CD4-positive, alpha-beta T cell treated with Interleukin-15 for 4 hours (primary cell): ENCODE results near the gene PARVG.

Experiments used
- DNase-seq: peaks from one replicate; pipeline ENCODE4 v3.0.0-alpha.2; 2020; ENCODE audit warnings: low spot score

The PARVG gene

DNA sequence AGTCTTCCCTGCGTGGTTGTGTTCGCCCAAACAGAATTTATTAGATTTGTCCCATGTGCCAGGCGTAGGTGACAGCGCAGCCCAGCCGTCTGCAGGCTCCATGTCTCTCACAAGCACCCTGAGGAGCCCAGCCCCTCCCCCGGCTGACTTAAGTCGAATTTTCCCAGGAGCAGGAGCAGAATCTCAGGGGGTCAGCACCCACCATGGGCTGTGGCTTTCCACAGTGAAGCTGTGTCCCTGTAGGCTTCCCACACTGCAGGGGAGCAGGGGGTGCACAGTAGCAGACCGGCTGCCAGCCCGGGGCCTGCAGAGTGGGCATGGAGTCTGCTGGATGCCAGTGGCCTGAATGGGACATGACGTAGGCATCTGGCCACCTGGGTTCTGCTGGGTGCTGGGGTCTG is 16.0 kb downstream of the PARVG start:
- DNase-seq = no peak

DNA sequence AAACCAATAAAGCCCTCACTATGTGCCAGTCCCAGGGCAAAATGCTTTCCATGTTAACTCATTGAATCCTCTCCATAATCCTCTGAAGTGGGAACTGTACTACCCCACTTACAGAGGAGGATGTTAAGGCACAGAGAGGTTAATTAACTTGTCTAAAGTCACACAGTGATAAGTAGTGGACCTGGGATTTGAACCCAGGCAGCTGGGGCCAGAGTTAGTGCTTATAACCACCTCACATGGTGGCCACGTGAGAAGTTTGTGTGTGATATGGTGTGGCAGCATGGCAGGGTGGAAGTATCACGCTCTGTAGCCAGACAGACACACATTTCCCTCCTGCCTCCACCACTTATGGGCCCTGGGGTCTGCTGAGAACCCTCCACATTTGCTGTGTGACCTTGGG is 16.5 kb downstream of the PARVG start:
- DNase-seq = no peak

GRCh38 chr22:44199164-44199563 is 18.4 kb downstream of the PARVG start:
- DNase-seq = no peak

DNA sequence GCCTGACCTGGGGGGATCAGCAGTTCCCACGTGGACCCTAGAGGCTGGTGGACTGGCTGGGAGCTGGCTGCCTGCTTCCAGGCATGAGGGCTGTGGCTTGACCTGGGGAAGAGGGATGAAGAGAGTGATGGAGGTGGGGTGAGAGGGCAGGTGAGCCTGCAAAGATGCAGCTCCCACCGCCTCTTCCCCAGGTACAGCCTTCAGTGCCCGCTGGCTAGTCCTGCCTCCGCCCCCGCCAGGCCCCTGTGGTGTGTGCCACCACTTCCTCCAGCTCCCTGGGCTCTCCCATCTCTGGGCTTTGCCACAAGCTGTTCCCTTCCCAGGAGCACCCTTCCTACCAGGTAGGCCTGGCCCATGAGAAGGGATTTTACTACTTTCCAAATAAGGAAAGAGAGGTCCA is 19.1 kb downstream of the PARVG start:
- no peak for DNase-seq

DNA sequence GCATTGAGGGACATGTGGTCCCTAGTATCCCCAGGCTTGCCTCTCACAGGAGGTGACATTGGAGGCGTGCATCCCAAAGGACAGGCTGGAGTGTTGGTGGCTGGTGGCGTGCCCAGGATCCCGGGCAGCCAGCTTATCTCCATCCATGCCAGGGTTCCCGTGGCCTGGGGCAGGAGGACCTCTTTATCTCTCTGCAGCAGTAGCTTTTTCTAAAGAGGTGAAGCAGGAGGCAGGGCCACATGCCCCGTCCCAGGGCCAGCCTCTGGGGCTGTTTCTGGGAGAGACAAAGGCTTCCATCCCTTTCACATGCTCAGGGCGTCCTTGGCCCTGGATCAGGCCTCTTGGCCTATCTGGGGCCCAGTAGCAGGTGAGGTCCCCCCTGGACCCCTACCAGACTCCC is 19.7 kb downstream of the PARVG start:
- DNase-seq = no peak

DNA sequence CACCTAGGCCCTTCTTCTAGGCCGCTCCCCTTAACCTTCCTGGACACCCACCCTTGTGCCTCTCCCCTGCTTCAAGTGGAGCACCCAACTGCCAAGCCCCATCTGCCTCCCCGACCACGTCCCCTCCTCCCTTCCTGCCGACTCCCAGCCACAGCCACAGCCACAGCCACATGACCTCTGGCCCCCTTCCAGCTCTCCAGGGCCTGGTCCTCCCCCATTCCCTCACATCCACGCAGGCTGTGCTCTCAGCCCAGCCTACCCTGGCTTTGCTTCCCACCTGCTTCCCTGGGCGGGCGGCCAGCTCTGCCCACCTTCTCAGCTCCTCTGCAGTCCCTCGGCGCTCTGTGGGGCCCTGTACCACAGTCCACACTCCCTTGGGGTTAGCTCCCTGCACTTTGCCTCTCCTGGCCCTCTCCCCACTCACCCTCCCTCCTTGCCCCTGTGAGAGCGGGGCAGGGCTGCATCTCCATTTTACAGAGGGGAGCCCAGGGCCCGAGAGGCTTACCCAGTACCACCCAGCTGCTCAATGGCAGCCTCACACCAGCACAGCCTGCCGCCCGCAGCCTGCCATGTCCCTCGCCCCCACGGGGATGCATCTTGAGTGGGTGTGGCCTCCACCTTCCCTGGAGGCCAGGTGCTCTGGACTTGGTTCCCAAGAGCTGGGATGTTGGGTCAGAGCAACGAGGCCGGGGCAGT is 20.3 kb downstream of the PARVG start:
- DNase-seq = no peak

GRCh38 chr22:44201665-44202064 is 20.9 kb downstream of the PARVG start:
- DNase-seq = no peak

DNA sequence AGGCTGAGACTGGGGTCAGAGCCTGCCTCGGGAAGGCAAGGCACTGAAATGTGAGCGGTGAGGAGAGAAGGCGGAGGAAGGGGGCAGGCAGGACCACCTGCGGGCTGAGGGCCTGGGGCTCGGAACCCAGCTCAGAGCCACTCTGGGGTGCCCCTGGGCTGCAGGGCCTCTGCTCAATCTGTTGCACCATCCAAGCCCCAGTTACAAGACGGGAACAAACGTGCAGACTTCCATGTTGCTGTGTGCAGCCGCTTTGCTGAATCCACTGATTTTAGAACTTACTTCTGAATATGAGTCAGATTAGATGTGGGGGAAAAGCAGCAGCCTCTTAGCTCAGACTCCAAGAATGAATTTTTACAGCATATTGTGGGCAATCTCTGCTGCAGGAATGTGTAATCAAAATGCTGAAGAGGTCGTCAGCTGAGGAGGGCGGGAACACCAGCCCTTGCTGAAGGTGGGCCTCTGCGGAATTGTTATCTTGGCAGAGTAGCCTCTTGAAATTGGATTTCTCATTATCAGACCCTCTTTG is 21.6 kb downstream of the PARVG start:
- DNase-seq = no peak

GRCh38 chr22:44203203-44203602 is 22.5 kb downstream of the PARVG start:
- no peak for DNase-seq

GRCh38 chr22:44204739-44205515 is 24.2 kb downstream of the PARVG start:
- no peak for DNase-seq

- DNase-seq = no peak
Measured at GRCh38 chr22:44205516-44206329, 25.0 kb downstream of the PARVG start.

DNA sequence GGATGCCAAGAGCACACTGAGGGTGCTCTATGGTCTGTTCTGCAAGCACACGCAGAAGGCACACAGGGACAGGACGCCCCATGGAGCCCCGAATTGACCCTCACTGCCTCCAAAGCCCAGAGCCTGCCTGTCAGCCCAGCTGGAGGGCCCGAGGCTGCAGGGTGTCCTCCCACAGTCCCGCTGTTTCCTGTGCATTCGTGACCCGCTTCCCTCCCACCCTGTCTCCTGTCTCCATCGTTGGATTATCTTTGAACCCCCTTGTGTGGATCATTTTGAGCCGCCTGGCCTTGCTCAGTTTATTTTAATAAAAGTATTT is 25.6 kb downstream of the PARVG start:
- no peak for DNase-seq

- DNase-seq = no peak
Measured at GRCh38 chr22:44206696-44207095, 26.0 kb downstream of the PARVG start.

DNA sequence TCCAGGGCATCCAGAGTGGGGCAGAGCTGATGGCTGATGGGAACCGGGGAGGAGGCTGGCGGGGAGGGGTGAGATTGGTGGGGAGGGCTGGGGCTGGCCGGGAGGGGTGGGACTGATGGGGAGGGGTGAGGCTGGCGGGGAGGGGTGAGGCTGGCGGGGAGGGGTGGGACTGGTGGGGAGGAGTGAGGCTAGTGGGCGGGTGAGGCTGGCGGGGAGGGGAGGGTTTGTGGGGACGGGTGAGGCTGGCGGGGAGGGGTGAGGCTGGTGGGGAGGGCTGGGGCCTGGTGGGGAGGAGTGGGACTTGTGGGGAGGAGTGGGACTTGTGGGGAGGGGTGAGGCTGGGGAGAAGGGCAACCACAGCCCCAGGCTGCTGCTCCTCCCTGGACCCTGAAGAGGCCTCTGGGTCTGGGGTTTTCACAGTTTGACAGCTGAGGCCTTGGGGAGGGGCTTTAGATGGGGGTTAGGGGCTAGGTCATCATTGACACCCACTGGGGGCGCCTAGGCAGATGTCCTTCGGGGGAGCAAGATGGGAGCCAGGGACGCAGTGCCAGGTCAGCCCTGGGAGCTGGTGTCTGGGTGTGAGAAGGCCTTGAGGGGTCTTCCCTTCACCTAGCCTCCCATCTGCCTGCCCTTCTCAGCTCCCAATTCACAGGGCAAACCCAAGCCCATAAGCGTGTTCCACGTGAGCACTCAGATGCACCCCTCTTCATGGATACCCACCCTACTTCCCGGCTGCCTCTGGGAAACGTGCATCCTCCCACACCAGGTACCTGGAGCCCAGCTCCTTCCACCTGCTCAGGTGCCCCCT is 26.7 kb downstream of the PARVG start:
- DNase-seq = no peak

GRCh38 chr22:44207981-44208317 is 27.2 kb downstream of the PARVG start:
- no peak for DNase-seq

DNA sequence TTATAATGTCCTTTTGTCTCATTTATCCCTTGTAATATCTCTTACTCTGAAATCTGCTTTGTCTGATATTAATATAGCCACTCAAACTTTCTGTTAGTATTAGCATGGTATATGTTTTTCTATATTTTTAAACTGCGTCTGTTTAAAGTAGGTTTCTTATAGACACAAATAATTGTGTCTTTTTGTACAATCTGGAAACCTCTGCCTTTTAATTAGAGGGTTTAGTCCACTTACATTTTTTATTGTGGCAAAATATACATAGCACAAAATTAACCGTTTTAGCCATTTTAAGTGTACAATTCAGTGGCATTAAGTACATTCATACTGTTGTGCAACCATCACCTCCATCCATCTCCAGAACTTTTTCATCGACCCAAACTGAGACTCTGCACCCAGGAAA is 28.6 kb downstream of the PARVG start:
- DNase-seq = no peak

DNA sequence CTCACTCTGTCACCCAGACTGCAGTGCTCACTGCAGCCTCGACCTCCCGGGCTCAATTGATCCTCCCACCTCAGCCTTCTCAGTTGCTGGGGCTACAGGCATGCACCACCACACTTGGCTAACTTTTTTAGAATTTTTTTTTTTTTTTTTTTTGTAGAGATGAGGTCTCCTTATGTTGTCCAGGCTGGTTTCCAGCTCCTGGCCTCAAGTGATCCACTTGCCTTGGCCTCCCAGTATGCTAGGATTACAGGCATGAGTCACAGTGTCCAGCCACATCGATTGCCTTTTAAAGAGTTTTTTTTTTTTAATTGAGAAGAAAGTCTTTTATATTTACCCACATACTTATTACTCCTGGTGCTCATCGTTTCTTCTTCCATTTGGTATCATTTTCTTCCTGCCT is 30.0 kb downstream of the PARVG start:
- no peak for DNase-seq

DNA sequence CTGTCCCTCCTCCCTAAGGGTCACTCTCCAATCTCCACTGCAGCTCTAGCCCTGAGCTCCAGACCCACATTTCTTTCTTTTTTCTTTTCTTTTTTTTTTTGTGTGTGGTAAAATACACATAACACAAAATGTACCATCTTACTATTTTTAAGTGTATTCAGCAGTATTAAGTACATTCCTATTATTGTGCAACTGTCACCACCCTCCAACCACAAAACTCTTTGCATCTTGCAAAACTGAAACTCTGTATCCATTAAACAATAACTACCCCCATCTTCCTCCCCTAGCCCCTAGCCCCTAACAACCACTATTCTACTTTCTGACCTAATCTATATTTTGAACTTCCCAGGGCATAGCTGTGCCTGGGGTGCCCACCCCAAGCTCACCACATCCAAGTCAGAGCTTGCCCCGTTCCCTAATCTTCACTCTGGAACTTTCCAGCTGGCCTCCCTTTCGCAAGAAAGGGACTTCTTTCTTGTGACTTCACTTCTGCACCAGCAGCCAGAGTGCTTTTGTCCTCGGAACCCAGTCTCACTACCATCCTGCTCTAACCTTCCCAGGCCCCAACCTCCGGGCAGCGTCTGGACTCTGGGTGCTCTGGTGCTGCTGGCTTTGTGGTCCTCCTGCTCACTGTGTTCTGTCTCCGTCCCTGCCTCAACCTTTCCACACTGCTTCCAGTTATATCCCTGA is 30.7 kb downstream of the PARVG start:
- DNase-seq = no peak

DNA sequence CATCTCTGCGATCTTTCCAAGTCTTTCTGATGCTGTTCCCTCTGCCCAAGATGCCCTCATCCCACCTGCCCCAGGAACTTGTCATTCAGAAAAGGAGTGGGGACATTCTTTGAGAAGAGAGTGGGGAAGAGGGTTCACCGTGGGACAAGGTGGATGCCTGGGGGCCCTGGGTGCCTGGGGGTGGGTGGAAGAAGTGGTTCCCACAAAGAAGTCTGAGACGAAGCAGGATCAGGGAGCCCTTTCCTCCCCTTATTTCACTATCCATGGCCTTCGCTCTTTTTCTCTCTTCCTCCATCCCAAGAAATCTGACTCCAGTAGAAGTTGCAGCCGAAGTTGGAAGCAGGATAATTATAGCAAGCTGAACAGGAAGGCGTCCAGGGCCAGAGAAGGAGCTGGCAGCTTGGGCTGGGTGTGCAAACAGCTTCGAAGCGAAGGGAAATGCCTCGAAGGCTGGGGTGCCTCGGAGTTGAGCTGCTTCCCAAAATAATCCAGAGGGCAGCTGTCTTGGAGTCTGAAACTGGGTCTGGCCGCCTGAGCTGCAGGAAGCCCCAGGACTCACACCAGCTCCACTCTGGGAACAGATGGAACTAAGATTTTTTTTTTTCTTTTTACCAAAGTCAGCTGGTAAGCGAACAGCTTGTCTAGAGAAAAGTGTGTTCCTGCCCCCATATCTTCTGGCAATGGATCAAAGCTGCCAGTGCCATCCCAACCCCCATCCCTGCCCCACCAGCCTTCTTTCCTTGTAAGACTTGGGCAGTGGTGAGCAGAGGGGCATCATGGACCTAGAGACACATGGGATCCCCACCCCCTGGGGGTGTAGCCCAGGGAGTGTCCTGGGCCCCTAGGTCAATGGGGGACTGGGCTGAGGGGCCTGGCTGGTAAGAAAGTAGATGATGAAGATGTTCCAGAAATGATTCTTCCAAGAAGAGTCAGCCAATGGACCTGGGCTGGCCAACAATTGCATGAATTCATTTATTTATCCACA is 31.5 kb downstream of the PARVG start:
- no peak for DNase-seq

DNA sequence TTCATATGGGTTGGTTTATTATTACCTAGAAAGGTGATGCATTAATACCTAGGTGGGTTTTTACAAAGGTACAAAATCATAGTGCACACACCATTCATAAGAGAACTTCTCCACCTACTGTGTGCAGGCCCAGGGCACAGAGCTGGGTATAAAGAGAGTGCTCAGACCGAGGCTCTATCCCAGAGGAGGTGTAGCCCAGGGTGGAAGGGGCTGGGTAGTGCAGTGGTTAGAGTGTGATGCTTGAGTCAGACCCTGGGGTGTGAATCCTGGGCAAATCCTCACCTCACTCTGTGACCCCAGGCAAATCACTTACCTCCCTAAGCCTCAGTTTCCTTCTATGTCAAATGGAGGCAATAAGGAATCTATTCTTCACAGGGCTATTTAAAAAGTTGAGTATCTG is 32.2 kb downstream of the PARVG start:
- DNase-seq = no peak
